GM19468 (cell line): Measurements from ENCODE around the gene TSPAN5.

ENCODE experiments used
- ATAC-seq: cut with Tn5 transposase; IDR thresholded peaks from one replicate; pipeline ENCODE4 v1.9.1; 2021; ENCODE audit warnings: mild to moderate bottlenecking, moderate library complexity, moderate number of reproducible peaks; ENCODE audit not compliant: unreplicated experiment; ENCODE audit errors: extremely low read depth

Gene TSPAN5

DNA sequence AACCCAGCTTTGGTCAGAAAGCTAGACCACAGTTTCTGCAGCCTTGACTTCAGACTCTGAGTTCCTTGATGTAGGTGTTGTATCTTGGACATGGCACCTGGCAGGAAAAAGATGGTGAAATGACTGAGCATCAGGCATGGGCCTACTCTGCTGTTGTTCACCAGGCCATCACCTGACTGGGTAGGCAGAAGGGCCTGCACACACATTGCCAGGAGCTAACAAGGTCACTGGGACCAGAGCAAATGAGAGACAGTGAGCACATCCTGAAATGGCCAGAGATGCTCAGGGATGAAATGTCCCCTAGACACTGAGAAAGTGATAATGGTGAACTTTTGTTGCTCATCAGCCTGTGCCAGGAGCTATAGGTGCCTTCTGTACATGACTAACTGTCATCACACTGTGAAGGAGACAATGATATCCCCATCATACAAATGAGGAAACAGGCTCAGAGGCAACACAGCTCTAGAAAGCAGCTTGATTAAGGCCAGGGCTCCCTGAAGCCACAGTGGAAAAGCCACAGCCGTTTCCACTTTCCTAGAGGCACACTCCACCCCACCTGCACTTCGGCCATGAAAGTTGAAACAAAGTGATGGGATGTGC lies 128.3 kb downstream of the TSPAN5 start:
- no peak for ATAC-seq

DNA sequence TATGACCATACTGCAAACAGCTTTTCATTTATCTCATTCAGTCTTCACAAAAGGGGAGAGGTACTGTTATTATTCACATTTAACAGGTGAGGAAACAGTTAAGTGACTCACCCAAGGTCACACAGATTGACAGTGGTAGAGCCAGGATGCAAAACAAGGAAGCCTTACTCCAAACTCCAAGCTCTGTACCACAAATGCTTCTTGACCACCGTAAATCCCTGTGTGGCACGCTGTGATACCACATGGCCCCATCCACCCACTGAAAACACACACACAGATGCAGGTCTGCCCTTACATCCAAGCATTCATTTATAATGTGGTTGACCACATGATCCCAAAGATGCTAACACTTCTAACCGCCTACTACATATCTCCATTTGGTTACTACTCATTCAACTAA lies 129.5 kb downstream of the TSPAN5 start:
- no peak for ATAC-seq

DNA sequence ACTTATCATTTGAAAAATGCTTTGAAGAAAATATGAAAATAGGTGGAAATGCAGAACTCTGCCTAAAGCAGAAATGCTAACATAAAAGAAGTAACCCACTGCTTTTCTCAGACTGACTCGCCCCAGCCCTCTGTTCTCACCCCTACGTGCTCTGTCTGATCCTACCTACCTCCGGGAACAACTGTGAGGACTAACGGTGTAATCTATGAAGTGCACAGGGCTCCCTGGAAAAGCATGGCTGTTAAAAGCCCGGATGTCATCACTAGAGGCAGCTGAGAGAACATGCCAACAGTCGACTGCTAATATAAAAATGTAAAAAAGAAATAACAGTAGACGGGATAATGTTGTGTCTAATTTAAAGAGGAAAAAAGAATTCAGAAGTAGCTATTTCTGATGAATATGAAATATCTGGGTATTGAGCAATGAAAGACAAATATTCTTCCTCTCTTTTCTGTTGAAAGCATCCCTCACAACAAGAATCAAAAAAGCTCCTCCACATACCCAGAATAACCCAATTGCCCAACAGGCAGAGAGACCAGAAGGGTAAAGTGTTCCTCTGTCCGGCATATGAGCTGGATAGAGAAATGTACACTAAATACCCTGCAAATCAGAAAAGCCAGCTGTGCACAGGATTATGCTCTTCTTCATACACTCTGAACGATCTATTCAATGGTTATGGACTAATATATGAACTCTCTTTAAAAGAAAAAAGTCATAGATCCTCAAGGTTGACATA lies 130.7 kb downstream of the TSPAN5 start:
- no peak for ATAC-seq

DNA sequence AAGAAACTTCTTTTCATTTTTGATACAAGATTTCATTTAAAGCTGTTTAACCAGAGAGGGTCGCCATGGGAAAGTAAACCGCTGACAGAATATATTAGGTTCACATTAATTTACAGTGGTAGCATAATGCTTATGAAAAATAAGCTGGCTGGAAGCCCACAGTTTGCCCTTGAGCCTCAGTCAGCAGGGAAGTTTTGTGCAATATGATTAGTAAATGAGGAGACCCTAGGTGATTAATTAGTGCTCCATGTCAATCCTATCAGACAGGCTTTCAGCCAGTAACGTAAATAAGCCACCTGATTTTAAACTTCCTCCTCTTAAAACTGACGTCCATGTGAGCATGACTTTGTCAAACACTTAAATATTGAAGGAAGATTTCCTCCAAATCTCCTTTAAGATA lies 134.2 kb downstream of the TSPAN5 start:
- ATAC-seq, result no peak

DNA sequence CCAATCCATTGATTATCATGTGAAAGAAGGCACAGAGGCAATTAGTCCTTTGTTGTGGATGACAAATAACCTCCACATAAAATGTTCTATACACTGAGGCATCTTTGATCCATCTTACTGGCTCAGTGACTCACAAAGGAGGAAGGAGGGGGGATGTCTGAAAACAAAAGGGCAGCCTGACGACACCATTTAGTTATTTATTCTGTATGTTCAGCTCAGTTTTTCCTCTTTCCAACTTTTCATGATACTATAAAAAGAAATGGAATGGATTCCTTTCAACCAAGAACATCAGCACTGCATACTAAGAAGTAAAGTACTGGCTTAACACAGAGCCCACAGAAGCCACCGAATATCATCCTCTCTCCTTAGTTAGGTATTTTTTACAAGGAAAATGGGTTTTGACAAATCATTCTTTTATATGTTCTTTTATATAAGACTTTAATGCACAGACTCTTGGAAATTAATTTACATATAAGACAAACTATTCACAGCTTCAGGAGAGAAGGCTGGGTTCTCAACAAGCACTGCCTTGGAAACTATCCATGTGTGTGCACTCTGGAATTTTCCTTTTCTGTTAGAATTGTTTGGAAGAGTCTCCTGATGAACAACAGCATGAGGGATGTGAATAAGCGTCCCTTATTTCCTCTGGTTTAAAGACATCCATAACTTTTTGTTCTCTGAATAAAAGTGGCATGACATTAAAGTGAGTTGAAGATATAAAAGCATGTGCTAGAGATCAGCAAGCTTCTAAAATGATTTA lies 135.6 kb downstream of the TSPAN5 start:
- ATAC-seq, result no peak

DNA sequence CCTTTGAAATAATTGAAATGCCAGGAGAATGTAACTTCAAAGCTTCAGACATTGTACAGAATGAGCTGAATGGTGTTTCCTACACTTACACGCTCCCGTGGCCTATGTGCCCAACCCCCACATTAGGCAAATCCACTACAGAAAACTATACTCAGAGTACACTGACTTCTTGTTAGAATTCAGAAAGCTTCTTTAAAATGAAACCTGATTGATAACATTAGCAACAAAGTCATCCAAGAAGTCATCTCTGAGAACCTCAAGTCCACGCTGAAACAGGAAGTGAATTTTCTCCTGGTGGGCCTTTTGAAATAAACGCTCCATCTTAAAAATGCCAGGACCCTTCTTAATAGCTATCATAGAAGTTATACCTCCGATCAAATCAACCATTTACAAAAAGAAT lies 136.3 kb downstream of the TSPAN5 start:
- no peak for ATAC-seq

DNA sequence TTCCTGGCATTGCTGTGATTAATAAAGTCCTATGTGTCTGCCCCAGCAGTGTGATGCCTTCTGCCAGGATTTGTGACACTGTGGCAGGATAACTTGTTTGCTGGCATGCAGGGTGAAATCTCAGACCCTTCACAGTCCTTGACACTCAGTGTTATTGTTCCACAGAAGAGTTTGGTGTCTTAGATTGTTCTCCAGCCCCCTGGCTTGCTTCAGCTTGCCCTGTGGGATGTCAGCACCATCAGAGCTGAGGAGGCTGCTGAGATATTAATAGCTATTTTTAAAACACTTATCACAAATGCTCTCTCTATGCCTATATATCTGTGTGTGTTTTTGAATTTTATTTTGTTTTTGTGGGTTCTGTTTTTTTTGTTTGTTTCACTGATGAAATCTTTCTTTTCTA lies 136.9 kb downstream of the TSPAN5 start:
- ATAC-seq, result no peak

DNA sequence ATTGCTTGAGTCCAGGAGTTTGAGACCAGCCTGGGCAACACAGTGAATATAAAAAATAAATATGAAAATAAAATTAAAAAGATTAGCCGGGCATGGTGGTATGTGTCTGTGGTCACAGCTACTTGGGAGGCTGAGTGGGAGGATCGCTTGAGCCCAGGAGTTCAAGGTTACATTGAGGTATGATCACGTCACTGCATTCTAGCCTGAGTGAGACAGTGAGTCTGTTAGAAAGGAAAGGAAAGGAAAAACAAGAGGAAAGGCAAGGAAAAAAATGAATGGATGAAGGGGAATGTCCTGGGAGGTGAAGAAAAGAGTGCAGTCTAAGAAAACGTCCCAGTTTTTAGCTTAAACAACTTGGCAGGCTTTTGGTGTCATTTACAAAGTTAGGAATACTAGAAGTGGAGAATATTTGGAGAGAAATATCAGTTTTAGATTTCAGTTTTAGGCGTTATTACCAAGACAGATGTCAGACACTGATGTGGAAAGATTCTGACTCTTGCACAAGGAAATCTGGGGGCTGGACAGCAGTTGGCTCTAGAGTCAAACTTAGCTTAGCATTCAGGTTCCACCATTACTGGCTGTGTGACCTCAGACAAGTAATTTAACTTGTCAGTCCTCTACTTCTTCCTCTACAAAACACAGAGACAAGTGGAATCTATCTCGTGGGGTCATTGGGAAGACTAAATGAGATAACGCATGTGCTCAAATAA lies 139.0 kb downstream of the TSPAN5 start:
- no peak for ATAC-seq

DNA sequence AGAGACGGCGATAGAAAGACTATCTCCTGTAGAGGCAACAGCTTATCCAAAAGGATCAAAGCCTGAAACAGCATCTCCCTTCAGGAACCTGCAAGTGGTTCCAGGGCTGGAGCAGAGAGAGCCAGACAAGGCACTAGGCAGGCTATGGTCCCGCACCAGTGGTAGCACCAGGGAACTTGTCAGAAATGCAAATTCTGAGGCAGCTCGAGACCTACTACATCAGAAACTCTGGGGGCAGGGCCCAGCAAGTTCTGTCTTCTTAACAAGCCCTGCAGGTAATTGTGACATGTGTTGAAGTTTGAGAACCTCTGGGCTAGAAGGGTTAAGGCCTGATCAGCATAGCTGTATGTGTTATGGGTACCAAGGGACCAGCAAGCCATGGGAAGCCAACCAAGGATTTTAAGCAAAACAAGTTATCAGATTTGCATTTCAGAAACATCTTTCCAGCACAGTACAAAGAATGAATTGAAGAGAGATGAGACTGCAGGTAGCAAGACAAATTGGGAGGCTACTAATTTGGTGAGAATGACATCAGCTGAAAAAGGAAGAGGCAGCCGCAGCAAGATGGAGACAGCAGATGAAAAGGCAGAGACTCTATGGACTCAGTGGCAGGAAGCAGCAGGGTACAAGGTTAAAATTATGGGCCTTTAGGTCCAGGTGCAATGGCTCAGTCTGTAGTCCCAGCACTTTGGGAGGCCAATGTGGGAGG lies 139.7 kb downstream of the TSPAN5 start:
- ATAC-seq, result peak; percentile 80

DNA sequence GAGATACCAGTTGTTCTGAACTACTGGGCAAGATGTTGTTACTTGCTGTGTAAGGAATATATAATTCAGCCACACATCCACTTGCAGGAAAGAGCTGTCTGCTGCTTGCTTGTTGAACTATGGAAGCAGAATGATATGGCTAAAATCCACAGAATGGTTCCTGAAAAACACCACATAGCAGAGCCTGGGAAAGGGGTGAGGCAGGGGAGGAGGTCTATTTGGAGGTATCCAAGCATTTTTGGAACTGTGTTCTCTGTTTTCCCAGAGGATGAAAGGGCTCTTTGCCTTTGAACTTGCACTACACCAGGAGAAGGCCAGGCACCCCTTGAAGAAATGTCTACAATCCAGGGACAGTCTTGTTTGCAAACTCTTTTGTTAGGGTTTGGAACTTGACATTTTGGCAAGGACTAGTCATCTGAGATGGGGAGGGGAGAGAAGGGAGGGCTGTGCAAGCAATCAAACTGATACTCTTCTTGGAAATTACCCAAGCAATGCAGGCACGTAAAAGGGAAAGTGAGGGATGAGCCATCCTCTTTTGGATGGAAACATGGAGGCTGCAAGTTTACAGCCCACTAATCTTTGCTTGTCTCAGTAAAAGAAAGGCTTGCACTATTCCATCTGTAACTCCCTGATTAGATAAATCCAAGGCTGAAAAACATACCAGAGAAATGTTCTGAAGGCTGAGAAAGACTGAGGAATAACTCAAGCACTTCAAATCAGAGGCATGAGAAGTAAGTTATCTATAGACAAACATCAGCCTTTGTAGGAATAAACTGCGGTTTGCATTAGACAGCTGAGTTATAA lies 141.0 kb downstream of the TSPAN5 start:
- no peak for ATAC-seq

DNA sequence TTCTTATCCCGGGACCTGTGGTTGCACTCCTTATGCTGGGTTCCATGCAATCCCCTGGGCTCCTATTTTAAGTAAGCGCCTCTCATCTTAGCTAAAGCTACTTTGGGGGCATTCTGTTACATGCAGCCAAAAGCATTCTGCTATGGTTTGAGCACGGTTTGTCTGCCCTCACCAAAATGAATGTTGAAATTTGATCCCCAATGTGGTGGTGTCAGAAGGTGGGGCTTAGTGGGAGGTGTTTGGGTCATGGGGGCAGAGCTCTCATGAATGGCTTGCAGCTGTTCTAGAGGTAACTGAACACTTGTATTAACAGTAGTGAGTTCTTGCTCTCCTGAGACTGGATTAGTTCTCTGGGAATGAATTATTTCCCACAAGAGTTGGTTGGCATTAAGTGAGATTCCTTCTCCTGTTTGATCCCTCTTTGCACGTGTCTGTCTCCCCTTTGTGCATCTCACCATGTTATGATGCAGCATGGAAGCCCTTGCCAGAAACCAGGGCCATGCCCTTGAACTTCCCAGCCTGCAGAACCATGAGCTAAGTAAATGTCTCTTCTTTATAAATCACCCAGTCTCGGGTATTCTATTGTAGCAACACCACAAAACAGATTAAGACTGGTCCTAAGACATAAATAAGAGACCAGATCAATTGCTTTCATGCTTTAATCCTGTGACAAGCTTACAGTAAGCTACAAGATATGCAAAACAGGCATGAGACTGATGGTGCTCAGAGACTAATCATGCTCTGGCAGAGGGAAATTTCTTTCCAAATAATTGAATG lies 141.8 kb downstream of the TSPAN5 start:
- ATAC-seq, result no peak

DNA sequence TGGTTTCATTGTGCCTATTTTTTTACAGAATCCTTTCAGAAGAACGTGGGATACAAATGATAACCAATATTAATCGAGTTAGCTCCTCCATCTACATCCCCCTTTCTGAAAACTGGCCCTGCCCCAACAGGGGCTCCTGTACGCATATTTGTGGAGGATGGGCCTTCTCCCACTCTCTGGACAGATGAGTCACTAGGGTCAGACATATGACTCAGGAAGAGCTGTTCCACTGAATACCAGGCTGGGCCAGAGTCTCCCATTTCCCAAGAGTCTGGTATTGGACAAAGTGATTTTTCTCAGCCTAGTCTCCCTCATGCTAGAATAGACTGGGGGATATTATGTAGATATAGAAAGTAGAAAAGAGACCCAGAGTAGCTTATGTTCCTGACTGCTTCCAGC lies 142.4 kb downstream of the TSPAN5 start:
- ATAC-seq, result no peak

DNA sequence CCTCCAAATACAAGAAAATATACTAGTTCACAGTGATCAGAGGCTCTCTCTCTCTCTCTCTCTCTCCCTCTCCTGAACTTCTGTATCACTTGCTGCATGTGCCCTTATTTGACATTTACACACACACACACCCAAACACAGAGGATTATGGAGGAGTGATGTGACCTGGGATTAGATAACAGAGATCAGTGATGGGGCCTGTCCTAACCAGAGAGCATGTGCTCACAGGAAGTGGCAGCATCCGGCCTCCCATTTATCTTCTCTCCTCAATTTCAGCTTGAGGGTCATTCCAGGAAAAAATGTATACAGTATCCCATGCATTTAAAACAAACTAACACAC lies 143.0 kb downstream of the TSPAN5 start:
- ATAC-seq, result no peak

DNA sequence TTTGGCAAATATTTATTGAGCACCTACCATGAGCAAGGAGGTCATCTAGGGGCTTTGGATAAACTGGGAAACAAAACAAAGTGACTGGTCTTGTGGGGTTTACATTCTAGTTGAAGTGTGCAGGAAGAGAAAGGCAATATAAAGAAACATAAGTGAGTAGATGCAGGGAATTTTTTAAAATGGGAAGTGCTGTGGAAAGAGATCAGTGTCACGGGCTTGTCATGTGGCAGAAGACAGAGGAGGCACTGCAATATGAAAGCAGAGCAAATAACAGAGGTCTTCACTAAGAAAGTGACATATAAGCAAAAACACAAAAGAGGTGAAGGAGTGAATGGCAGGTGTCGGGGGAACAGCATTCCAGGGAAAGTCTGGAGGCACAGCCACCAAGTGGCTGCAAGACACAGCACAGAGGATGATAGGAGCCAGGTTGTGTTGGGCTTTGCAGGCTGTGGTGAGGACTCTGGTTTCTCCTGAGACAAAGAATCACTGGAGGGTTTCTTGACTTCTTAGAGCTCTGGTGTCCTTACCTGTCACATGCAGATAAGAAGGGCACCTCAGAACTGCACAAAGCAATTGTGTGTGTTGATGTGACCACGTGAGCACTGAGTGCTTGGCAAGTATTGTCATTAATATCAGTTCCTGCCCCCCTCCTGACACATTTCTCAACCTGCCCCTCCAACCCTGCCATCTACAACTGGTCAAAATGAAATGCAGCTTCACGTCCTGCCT lies 143.5 kb downstream of the TSPAN5 start:
- no peak for ATAC-seq

DNA sequence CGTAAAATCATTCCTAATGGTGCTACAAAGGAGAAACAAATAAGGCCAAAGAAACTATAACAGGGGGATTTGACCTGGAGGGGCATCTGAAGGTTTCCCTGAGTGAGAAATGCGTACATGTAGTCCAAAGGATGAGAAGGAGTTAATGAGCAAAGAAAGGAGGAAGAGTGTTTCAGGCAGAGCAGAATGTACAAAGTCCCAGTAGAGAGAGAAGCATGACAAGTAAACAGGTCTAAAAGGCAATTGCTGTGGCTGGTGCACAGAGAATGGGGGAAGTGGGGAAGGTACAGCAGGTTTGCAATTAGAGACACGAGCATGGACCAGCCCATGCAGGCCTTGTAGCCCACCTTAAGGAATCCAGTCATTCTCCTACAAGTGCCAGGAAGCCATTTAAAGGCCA lies 145.5 kb downstream of the TSPAN5 start:
- no peak for ATAC-seq

DNA sequence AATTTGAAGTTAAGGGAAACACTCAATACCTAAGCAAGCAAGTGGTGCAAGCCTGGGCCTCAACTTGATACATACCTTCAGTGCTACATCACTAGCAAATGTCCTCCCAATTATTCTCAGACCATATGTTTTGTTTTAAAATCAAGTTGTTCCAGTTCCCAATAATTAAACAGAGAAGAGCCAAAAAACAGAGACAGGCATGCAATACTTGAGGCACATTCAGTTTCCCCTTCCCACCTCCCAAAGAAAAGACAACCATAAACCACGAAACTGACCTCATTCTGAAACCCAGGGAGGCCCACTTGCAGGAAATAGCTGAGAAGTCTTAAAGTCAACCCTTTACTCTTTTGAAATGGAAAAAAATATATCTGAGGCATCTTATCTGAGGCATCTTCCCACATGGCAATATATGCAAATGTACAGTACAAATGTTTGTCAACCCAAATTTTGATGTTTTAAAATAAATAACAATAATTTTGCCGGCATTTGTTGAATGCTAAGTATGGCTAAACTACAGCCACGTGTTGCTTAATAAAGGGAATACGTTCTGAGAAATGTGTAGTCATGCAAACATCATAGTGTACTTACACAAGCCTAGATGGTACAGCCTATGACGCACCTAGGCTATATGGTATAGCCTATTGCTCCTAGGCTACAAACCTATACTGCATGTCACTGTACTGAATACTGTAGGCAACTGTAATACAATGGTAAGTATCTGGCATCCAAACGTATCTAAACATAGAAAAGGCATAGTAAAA lies 147.5 kb downstream of the TSPAN5 start:
- no peak for ATAC-seq

DNA sequence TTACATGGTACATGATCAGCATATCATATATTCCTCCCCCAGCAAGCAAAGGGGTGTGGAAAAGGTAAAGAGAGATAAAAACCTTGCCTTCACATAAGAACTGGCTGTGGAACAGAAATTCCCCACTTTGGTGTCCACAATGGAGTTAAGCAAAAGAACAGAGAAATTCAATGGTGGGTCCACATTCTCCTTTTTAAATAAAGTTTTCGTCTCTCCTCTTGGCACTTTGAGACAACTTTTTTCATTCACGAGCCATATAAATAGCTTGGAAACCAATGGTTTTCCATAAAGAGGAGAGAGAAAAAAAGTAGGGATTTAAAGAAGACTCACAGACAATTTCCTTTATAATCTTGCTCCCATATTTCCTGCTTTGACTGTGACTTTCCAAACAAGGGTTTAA lies 148.1 kb downstream of the TSPAN5 start:
- ATAC-seq, result no peak
